B cell (primary cell): Measurements from ENCODE around the gene HK3.

Experiments used
- EZH2 ChIP-seq: IDR thresholded peaks from 2 replicates; pipeline ENCODE4 v1.6.1; 2012; ENCODE audit warnings: borderline replicate concordance, low read depth, mild to moderate bottlenecking, moderate library complexity, low read length; ENCODE audit not compliant: insufficient read depth, poor library complexity, severe bottlenecking
- TF ChIP-seq, protein P1 (sequence below): fragments of 200-600 bp; IDR thresholded peaks from one replicate; pipeline ENCODE4 v1.8.0; 2022; ENCODE audit warnings: antibody characterized with exemption, mild to moderate bottlenecking

DNA sequence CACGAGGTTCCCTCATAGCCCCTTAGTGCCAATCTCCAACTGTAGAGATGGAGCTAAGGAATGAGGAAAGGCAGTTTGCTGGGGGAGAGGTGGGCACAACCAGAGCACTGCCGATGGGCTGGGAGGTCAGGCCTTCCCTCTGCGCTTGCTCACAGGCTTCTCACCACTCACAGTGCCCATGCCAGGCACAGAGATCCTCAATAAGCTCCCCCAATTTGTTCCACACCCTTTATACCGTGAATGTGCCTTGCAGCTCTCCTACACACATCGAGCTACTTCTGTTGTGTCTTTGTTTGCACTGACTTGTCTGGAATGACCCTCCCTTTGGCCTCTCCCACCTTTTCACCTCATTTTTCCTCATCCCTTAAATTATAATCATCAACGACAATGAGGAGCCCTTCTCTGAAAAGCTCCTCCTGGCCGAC lies 1.6 kb upstream of the HK3 start:
- TF ChIP-seq EZH2: no peak
- TF ChIP-seq, protein P1, sequence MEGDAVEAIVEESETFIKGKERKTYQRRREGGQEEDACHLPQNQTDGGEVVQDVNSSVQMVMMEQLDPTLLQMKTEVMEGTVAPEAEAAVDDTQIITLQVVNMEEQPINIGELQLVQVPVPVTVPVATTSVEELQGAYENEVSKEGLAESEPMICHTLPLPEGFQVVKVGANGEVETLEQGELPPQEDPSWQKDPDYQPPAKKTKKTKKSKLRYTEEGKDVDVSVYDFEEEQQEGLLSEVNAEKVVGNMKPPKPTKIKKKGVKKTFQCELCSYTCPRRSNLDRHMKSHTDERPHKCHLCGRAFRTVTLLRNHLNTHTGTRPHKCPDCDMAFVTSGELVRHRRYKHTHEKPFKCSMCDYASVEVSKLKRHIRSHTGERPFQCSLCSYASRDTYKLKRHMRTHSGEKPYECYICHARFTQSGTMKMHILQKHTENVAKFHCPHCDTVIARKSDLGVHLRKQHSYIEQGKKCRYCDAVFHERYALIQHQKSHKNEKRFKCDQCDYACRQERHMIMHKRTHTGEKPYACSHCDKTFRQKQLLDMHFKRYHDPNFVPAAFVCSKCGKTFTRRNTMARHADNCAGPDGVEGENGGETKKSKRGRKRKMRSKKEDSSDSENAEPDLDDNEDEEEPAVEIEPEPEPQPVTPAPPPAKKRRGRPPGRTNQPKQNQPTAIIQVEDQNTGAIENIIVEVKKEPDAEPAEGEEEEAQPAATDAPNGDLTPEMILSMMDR: no peak
